Stimulated activated CD4-positive, alpha-beta T cell treated with anti-CD3 and anti-CD28 coated beads, Interleukin-2, amount 100 ng/mL, for 24 hours (primary cell): Measurements from ENCODE around the gene NR1H4.
"Not testable (repeated sequence)": the region's sequence is repeated elsewhere in the genome, so short reads cannot be mapped to it uniquely, and the experiment has no call there.

Experiments used
- DNase-seq, 2 donors: peaks; one replicate each; pipeline ENCODE4 v3.0.0-alpha.2; 2020

Gene NR1H4

DNA sequence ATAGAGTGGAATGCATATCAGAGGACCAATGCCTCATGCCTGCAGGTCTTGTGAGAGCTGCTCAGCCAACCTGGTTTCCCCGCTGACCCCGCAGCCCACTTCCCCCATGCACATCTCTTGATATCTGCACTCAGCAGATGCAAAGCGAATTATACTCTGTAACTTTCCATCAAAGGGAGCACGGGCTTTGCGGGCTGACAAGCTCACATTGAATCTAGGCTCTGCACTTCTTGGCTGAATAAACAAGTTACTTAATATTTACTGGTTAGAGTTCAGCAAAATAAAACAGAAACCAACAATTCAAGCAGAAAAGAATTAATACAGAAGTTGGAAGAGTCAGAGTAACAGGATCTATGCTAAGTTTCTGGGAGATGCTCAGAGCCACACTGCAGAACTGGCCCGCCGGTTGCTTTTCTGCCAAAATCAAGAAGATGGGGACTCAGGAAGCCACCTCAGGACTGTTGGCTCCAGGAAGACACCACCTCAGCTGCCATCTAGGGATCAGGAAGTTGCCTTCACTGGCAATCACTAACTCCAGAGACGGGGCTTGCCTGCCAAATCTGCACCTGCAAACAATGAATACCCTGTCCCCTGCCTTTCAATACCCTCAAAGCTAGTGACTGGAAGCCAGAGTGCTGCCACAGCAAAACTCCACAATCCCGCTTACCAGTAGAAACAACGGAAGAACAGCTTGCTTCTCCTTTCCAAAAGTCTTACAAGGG lies 46.5 kb downstream of the NR1H4 start:
- DNase-seq: no peak

DNA sequence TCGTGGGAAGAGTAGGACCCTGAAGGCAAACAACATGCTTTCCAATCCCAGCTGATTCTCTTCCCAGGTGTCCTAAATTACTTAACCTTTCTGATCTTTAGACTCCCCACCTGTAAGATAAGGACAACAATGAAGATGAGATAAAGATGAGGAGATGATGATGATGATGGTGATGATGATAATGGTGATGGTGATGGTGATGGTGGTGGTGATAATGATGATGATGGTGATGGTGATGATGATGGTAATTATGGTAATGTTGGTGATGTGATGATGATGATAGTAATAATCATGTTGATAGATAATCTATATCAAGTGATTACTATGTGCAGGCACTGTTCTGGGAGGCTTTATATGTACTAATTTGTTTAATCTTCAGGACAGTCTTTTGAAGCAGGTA lies 48.3 kb downstream of the NR1H4 start:
- no peak for DNase-seq

DNA sequence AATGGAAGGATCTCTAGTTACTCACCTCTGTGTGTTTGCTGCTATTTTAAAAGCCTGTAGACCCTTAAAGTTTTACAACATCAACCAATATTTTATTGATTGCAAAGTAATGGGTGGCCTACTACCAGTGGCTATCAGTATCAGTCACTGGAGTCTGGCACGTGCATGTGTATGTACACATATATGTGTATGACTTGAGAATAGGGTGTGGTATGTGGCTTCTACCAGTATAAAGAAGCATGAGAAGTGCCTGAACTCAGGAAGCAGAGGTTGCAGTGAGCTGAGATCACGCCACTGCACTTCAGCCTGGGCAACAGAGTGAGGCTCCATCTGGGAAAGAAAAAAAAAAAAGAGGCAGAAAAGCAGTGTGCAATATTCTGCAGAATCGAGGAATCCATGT lies 54.4 kb downstream of the NR1H4 start:
- no peak for DNase-seq

DNA sequence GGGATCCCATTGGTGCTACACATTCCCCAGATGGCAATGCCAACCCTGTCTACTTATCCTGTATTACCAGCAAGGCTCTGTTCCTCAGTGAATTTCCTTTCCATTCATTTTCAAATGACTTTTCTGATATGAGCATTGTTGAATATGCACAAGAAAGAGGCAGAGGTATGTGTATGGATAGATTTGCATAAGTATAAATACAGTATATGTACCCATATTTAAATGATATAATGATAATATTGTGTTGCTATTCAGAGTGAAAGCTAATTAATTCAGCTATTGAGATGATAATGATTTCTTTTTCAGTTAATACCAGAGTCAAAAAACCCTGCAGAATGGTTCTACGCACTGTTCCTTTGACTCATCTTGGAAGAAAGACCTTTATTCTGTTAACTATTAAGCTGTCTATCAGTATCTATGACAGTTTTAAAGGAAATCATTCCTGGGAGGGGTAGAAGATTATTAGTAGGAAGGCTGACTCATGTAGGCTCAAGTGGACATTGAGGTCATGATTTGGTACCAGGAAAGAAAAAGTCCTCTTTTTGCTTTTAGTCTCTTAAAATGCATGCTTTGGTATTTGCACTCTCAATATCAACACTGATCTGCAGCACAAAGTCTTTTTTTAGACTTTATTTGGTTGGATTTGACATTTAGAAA lies 54.9 kb downstream of the NR1H4 start:
- no peak for DNase-seq

DNA sequence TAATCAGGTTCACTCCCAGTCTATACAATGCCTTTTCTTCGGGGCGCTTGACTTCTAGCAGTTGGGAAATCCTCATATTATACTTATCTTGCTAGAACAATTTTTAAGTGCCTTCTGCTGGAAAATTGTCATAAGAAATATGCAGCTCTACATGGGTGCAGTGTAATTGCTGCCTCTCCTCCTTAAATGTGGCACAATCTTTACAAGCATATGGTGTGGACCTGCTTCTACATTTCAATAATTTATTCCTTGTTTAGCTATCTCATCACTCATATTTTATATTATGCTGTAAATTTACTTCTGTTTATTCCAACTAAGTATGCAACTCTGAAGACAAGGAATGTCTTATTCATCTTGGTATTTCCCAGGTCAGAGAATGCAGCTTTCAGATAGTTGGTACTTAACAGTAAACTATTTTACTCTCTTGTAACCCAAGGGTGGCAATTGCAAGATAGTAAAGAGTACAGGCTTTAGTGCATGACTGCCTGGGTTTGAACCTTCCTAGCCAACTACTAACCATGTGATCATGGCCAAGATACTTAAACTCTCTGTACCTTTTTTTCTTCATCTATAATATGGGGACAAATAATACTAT lies 56.2 kb downstream of the NR1H4 start:
- no peak for DNase-seq

DNA sequence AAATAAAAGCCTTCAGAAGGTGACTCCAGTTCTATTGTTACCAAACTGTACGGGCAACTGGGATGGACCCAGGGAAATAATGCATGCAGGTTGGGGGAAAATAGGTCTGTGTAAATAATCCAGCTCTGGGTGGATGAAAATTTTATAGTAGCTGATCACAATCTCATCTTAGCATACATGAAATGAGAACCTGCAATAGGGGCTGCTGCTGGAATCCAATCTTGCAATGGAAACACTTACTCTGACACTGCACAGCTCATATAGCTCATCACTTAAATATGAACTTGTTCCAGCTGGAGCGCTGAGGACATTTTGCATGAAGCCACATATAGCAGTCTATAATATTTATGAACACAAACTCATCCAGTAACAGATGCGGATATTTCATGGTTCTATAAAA lies 59.7 kb downstream of the NR1H4 start:
- no peak for DNase-seq

DNA sequence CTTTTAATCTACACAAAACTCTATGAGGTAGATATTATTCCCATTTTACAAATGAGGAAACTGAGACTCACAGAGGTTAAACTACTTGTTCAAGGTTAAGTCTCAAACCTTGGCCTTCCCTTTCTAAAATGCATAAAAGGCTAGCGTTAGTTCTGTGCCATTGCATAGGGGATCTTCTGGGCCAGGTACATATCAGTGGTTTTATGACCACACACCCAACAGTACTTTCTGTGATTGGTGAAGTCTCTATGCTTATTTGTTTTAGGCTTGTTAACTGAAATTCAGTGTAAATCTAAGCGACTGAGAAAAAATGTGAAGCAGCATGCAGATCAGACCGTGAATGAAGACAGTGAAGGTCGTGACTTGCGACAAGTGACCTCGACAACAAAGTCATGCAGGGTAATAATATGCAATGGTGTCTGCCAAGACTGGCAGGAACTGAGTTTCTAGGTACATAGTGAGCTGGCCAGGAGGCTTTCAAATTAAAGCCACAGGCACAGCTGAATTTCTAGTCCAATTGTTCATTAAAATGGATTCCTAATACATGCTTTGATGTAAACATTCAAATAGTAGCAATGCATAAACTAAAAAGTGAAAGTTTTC lies 61.1 kb downstream of the NR1H4 start:
- DNase-seq: no peak

DNA sequence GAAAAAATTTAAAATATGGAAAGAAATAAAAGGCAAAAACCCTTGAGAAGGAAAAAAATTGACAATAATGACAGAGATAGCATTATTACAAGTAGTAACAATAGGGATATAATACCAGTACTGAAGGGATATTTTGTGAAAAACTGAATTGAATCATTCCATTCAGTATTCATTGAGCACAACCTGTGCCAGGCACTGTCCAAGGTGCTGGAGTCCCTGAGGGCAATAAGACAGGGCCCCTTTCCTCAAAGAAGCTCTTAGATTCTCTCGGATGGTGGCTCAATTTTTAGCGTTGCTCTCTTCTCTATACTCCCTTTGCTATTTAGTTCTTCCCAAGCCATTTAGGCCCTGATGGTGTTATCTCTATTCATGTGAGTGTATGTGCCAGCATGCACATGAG lies 65.5 kb downstream of the NR1H4 start:
- DNase-seq: peak; percentile 12 to 19

DNA sequence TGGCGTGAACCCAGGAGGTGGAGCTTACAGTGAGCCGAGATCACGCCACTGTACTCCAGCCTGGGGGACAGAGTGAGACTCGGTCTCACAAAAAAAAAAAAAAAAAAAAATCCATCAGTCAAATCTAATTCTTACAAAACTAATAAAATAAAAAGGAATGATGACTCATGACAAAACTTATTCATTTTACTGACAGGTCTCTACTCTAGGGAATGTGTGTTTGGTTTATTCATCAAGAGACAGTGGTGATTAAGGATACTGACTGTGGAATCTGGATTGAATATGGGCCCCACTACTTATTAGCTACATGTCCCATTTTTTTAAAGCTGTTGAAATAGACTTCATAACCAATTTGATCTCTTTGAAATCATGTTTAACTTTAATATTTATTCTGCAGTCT lies 70.5 kb downstream of the NR1H4 start:
- DNase-seq: no peak

DNA sequence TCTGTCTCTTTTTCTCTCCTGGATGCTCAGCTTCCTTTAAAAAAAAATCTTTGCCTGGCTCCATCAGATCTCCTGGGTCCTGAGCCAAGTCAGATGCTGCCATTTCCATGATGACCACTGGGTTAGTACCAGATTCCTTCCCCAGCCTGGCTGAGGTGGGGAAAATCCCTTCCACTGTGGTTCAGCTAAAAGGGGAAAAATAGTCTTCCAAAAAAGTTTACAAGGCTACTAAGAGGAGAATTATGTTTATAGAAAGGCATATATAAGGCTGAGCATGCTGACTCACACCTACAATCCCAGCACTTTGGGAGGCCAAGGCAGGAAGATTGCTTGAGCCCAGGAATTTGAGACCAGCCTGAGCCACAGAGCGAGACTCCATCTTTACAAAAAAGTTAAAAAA lies 71.4 kb downstream of the NR1H4 start:
- DNase-seq: no peak

DNA sequence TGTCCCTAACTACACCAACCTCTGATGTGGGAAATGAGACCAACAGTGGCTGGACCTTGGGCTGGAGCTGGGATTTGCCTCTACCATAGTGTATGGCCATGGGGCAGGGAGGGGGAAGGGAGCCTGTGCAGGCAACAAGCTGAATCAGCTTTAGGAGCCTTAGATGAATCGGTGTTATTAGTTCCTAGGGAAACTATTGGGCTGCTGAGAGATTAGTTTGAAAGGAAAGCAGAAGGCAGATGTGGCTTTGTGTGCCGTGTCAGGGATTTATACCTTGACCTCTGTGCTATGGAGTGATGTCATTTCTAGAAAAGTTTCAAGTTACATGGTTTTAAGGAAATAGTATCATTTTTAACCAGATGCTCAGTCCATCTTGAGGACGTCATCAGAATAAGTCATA lies 80.3 kb downstream of the NR1H4 start:
- DNase-seq: no peak

DNA sequence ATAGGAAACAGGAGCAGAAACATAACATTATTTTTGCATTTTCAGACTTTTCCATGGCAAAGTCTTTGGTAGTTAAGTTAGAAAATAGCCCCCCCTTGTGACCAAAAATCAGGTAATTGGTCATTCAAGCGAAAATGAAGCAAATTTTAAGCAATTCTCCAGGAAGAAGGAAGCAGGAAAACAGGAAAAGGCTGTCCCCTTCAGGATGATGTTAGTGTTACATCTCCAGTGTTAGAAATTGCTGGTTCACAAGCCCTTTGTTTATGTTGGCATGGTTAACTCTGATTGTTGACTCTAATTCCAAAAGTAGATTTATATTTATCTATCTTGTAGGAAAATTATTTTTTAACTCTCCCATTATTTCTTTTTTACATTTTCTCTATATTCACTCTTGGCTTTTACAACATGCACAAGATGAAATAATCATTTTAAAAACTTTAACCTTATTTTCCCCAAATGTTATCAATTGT lies 81.0 kb downstream of the NR1H4 start:
- no peak for DNase-seq

DNA sequence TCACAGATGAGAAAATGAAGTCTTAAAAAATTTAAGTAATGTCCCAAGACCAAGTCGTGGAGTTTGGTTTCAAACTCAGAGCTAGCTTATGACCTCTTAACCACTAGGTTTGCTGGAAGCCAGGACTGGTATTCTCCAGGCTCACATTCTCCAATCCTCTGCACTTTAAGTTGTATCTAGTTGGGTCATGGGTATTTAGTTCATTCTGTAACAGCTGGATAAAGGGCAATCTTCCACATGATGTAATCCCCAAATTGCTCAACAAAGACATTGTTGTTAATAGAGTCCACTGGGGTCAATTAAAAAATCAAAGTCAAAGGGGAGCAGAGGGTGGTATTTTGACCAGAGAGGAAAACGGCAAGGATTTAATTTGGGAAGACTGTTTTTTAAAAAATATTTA lies 82.1 kb downstream of the NR1H4 start:
- no peak for DNase-seq

DNA sequence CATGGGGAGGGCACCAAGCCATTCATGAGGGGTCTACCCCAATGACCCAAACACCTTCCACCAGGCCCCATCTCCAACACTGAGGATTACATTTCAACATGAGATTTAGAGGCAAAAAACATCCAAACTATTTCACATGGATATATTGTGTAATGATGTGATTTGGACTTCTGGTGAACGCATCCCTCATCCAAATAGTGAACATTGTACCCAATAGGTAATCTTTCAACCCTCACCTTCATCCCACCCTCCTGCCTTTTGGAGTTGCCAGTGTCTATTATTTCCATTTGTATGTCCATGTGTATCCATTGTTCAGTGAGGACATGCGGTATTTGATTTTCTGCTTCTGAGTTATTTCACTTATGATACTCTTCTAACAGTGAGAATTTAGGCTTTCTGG lies 83.7 kb downstream of the NR1H4 start:
- DNase-seq: no peak

DNA sequence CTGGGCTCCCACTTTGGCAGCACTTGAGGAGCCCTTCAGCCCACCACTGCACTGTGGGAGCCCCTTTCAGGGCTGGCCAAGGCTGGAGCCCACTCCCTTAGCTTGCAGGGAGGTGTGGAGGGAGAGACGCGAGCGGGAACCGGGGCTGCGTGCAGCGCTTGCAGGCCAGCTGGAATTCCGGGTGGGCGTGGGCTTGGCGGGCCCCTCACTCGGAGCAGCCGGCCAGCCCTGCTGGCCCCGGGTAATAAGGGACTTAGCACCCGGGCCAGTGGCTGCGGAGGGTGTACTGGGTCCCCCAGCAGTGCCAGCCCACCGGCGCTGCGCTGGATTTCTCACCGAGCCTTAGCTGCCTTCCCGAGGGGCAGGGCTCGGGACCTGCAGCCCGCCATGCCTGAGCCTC lies 85.6 kb downstream of the NR1H4 start:
- DNase-seq: not testable (repeated sequence)

DNA sequence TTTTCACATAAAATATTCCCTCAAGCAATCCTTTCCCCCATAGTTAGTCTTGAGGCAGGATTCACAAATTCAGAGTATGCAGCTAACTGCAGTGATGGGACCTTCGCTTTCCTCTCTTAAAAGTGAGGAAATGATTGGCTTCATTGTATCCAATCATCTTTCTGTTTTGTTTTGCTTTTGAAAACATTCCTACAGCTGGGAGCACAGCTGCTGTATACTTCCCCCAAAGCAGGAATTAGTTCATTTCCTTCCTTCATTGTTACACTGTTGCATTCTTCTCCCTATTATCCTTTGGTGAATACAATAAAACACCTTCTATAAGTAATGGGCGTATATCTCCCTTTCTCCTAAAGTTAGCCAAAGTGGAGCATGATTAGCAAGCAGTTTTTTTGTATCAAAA lies 90.4 kb downstream of the NR1H4 start:
- no peak for DNase-seq

DNA sequence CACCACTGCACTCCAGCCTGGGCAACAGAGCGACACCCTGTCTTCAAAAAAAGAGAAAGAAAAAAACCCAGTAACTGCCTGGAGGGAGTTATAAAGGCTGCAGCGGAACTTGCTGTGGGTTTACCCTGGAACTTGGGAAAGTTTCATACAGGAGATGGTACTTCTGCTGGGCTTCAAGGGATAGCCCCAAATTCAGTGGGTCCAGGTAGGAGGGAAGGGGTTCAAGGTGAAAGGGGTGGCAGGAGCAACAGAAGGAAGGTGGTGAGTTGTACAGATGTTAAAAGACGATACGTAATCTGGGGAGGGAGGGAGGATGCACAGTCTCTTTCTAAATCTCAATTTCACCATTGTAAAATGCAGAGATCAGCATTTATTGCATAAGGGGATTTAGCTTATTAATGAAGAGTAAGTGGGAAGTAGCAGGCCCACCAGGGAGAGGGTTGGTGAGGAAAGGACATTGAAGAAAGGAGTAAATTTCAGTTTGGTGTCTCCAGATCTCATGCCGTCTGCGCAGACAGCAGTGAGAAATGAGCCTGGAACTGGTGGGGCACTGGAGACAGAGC lies 91.3 kb downstream of the NR1H4 start:
- DNase-seq: no peak

DNA sequence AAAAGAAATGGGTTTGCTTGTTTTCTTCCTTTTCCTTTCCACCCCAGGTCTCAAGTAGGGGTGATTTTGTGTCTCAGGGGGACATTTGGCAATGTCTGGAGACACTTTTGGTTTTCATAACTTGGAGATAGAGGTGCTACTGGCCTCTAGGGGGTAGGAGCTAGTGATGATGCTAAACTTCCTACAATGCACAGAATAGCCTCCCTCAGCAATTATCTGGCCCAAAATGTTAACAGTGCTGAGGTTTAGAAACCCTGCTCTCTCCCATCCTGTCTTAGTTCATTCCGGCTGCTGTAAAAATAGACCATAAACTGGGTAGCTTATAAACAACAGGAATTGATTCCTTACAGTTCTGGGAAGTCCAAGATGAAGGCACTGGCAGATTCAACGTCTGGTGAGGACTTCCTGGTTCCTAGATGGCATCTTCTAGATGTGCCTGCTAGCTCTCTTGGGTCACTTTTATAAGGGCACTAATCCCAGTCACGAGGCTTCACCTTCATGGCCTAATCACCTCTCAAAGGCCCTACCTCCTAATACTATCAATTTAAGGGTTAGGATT lies 92.4 kb downstream of the NR1H4 start:
- no peak for DNase-seq

DNA sequence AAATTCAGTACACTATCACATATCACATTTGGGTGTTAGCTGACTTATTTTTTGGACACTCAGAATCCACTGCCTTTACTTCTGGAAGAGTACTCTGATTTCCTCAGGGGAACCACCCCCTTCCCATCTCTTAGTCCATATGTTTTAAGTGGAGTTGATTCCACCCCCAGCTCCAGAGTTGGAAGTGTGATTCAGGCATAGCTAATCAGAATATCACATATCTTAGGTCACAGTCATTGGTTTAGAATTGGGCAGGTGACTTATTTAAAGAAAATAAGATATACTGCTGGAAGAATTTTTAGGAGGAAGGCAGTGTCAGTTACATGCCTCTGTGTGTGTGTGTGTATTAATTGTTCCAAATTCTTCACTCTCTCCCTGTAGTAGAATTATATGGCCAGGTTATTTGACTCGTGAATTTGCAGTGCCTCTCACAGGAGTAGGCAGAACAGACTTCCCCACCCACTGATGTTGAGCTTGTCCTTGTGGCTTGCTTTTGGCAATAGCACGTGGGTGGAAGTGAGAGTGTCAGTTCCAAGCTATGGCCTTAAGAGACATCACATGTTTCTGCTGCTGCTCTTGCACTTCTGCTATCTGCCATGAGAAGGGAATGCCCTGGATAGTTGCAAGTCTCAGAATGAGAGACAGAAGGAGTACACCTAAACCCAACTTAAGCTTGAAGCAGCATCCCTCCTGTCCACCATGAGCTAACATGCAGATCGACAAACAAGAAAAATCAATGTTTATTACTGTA lies 93.4 kb downstream of the NR1H4 start:
- DNase-seq: no peak

DNA sequence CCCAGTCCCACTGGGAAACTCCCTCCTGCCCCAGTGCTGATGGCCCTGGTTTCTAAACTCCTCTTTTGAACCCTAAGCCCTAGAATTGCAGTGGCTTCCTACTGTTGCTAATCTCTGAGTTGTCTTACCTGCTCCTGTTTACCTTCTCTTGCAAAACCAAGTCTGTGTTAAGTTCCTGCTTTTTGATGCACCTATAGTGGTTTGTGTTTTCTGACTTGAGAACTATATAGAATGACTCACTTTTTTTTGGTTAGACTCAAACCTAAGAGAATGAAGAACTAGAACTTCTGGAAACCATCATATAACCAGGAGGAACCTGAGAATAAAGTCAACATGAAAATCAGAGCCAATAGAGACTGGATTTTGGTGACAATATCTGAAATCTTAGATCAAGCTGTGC lies 94.3 kb downstream of the NR1H4 start:
- DNase-seq: no peak

DNA sequence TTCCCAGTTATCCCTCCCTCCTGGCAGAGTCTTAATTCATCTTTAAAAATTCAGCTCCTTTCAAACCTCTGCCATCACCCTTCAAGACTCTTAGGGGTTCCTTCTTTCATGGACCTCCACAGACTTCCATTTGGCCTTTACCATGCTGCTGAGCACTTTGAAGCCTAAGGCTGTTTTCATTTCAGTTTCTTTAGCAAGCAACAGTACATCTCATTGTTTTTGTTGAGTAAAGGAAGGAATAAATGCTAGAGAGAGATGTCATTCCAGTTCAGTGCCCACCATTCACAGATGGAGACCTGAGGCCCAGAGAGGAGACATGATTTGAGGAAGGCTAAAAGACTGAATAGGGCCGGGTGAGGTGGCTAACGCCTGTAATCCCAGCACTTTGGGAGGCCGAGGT lies 98.5 kb downstream of the NR1H4 start:
- DNase-seq: no peak
